ENCODE data around the gene MYCBP. TPM values are rescaled to one million over a fixed set of nuclear protein-coding genes. Genes with fewer than 3 reads are reported as not detected.
"Not testable (repeated sequence)": the region's sequence is repeated elsewhere in the genome, so short reads cannot be mapped to it uniquely, and the experiment has no call there.

MYCBP gene
- total RNA-seq, 2 donors from 2014 or later, result 34.6 to 38.1 TPM

DNA sequence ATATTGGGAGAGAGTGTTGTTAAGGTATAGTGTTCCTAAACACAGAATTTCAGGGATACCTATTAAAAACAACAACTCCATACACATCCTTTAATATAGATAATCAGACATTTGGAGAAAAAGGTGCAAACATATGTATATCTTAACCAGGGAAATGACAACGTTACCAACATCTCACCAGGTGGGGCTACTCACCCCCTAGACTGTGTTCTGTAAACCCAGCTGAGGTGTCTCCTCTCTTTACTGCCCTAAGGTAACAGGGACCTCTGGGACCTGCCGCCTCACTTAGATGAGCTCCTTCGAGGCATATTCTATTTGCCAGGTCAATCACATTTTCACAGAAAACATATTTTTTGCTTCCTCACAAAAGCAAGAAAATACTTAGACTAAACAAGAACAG, 26.9 kb downstream of the MYCBP start:
- Mint-ChIP-seq H3K4me3 (no peak overlapping the region), H3K4me1 (peaks cover 6% of the 10 kb centered on the region), H3K27me3 (ENCODE audit: insufficient read depth) (no peaks in the 10 kb centered on the region), H3K9me3 (peaks cover 1% of the 10 kb centered on the region), H3K27ac (no peak overlapping the region), H3K36me3 (ENCODE audit: low read depth) (peaks cover 61% of the 10 kb centered on the region)
- Histone ChIP-seq H3K27me3 (ENCODE audit: control insufficient read depth, insufficient read depth, low read length, poor library complexity, severe bottlenecking) (no peaks in the 10 kb centered on the region), H3K4me1 (ENCODE audit: control insufficient read depth, insufficient read depth, low read length) (no peaks in the 10 kb centered on the region), H3K9ac (ENCODE audit: extremely low read depth, low read length, poor library complexity, severe bottlenecking) (no peak overlapping the region), H3K4me3 (ENCODE audit: low read length) (no peak overlapping the region), H3K36me3 (ENCODE audit: control insufficient read depth, insufficient read depth, low read length) (peaks cover 77% of the 10 kb centered on the region), H3K27ac (ENCODE audit: low read depth, low read length) (no peak overlapping the region), H3K9me3 (ENCODE audit: control insufficient read depth, low read length) (peaks cover 7% of the 10 kb centered on the region)
- TF ChIP-seq, protein P1, sequence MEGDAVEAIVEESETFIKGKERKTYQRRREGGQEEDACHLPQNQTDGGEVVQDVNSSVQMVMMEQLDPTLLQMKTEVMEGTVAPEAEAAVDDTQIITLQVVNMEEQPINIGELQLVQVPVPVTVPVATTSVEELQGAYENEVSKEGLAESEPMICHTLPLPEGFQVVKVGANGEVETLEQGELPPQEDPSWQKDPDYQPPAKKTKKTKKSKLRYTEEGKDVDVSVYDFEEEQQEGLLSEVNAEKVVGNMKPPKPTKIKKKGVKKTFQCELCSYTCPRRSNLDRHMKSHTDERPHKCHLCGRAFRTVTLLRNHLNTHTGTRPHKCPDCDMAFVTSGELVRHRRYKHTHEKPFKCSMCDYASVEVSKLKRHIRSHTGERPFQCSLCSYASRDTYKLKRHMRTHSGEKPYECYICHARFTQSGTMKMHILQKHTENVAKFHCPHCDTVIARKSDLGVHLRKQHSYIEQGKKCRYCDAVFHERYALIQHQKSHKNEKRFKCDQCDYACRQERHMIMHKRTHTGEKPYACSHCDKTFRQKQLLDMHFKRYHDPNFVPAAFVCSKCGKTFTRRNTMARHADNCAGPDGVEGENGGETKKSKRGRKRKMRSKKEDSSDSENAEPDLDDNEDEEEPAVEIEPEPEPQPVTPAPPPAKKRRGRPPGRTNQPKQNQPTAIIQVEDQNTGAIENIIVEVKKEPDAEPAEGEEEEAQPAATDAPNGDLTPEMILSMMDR (conservative IDR thresholded peaks at IDR 0.05), result no peak
- DNase-seq, result no peak
- WGBS, 2 experiments (ENCODE audit: insufficient coverage in 1 of 2, insufficient read length in 1 of 2), result 93 to 100% methylated on average over 3 of the region's 3 CpGs

DNA sequence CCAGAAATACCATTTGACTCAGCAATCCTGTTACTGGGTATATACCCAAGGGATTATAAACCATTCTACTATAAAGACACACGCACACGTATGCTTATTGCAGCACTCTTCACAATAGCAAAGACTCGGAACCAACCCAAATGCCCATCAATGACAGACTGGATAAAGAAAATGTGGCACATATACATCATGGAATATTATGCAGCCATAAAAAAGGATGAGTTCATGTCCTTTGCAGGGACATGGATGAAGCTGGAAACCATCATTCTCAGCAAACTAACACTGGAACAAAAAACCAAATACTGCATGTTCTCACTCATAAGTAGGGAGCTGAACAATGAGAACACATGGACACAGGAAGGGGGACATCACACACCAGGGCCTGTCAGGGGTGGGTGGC, 28.1 kb downstream of the MYCBP start:
- not testable (repeated sequence) for H3K4me3 Mint-ChIP-seq; H3K4me1 ChIP-seq (ENCODE audit: control insufficient read depth, insufficient read depth, low read length); H3K9me3 ChIP-seq (ENCODE audit: control insufficient read depth, low read length); H3K9me3 Mint-ChIP-seq; H3K27ac Mint-ChIP-seq; H3K27me3 ChIP-seq (ENCODE audit: control insufficient read depth, insufficient read depth, low read length, poor library complexity, severe bottlenecking); H3K9ac ChIP-seq (ENCODE audit: extremely low read depth, low read length, poor library complexity, severe bottlenecking); H3K4me1 Mint-ChIP-seq; DNase-seq; H3K4me3 ChIP-seq (ENCODE audit: low read length); H3K27ac ChIP-seq (ENCODE audit: low read depth, low read length); H3K27me3 Mint-ChIP-seq (ENCODE audit: insufficient read depth)
- H3K36me3 ChIP-seq (ENCODE audit: control insufficient read depth, insufficient read depth, low read length), result peaks cover 72% of the 10 kb centered on the region
- H3K36me3 Mint-ChIP-seq (ENCODE audit: low read depth), result peaks cover 58% of the 10 kb centered on the region
- 90 to 100% methylated on average over 2 to 3 of the region's 3 CpGs for WGBS, 2 experiments (ENCODE audit: insufficient coverage in 1 of 2, insufficient read length in 1 of 2)

DNA sequence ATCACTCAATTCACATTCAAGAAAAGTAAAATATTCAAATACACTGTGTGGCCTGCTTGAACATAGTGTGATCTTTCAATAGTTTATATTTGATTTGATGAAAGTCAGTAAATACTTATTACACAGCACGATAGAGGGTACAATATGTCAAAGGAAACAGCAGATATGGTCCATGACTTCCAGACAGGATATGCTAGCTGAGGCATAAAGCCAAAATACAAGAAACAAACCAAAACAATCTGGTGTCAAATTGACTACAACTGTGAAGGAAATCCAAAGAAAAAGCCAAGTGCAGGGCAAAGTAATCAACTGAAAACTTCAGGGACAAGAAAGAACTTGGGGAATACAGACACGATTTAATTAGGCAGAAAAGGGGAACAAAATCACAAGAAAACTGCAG, 32.9 kb downstream of the MYCBP start:
- H3K9ac ChIP-seq (ENCODE audit: extremely low read depth, low read length, poor library complexity, severe bottlenecking), result no peak overlapping the region
- DNase-seq, result no peak
- peaks cover 2% of the 10 kb centered on the region for H3K9me3 ChIP-seq (ENCODE audit: control insufficient read depth, low read length)
- H3K4me3 Mint-ChIP-seq, result no peak overlapping the region
- H3K27me3 Mint-ChIP-seq (ENCODE audit: insufficient read depth), result no peaks in the 10 kb centered on the region
- H3K27me3 ChIP-seq (ENCODE audit: control insufficient read depth, insufficient read depth, low read length, poor library complexity, severe bottlenecking), result no peaks in the 10 kb centered on the region
- no peak overlapping the region for H3K27ac Mint-ChIP-seq
- 90 to 95% methylated on average over 2 of the region's 2 CpGs for WGBS, 2 experiments (ENCODE audit: insufficient coverage in 1 of 2, insufficient read length in 1 of 2)
- H3K4me1 Mint-ChIP-seq, result peaks cover 6% of the 10 kb centered on the region
- H3K9me3 Mint-ChIP-seq, result peaks cover 1% of the 10 kb centered on the region
- H3K27ac ChIP-seq (ENCODE audit: low read depth, low read length), result no peak overlapping the region
- no peak overlapping the region for H3K4me3 ChIP-seq (ENCODE audit: low read length)
- H3K4me1 ChIP-seq (ENCODE audit: control insufficient read depth, insufficient read depth, low read length), result no peaks in the 10 kb centered on the region
- TF ChIP-seq, protein P1 (conservative IDR thresholded peaks at IDR 0.05), result no peak
- H3K36me3 Mint-ChIP-seq (ENCODE audit: low read depth), result peaks cover 48% of the 10 kb centered on the region
- H3K36me3 ChIP-seq (ENCODE audit: control insufficient read depth, insufficient read depth, low read length), result peaks cover 53% of the 10 kb centered on the region

DNA sequence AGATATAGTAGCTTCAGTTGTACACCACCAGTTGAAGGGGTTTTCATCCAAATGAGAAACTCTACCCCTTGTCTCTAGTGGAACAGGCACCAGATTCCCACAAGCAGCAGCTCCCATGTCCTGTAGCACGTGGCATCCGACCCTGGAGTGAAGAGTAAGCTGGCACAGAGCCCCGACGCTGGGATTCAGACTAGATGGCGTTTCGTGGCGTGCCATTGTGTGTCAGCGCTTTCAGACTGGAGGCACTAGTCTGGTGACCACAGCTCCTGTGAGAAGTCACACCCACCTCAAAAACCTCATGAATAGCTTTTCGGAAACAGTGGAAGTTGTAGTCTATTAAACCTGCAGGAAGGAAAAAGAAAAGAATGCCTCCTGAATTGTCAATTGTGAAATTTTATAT, 33.8 kb downstream of the MYCBP start:
- WGBS, 2 experiments (ENCODE audit: insufficient coverage in 1 of 2, insufficient read length in 1 of 2), result 93 to 97% methylated on average over 8 to 9 of the region's 9 CpGs
- H3K27ac Mint-ChIP-seq, result no peak overlapping the region

DNA sequence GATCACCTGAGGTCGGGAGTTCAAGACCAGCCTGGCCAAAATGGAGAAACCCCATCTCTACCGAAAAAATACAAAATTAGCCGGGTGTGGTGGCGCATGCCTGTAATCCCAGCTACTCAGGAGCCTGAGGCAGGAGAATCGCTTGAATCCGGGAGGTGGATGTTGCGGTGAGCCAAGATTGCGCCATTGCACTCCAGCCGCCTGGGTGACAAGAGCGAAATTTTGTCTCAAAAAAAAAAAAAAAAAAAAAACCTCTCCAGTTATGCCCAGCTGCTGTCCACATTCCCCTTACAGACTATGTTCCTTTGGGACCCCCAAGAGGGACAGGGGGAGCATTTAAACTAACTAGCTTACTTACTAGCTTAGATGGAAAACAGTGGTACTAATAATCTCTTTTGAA, 36.8 kb downstream of the MYCBP start:
- peaks cover 22% of the 10 kb centered on the region for H3K36me3 Mint-ChIP-seq (ENCODE audit: low read depth)
- H3K27me3 Mint-ChIP-seq (ENCODE audit: insufficient read depth); H3K4me1 Mint-ChIP-seq; H3K4me1 ChIP-seq (ENCODE audit: control insufficient read depth, insufficient read depth, low read length); H3K9me3 ChIP-seq (ENCODE audit: control insufficient read depth, low read length); H3K27ac Mint-ChIP-seq; H3K4me3 ChIP-seq (ENCODE audit: low read length); H3K27ac ChIP-seq (ENCODE audit: low read depth, low read length); DNase-seq; H3K27me3 ChIP-seq (ENCODE audit: control insufficient read depth, insufficient read depth, low read length, poor library complexity, severe bottlenecking); H3K9ac ChIP-seq (ENCODE audit: extremely low read depth, low read length, poor library complexity, severe bottlenecking); H3K4me3 Mint-ChIP-seq; H3K9me3 Mint-ChIP-seq: not testable (repeated sequence)
- peaks cover 27% of the 10 kb centered on the region for H3K36me3 ChIP-seq (ENCODE audit: control insufficient read depth, insufficient read depth, low read length)
- WGBS, 2 experiments (ENCODE audit: insufficient coverage in 1 of 2, insufficient read length in 1 of 2), result 83 to 94% methylated on average over 4 to 10 of the region's 10 CpGs

More for the DNA sequence above, 33.8 kb downstream of the MYCBP start:
- Mint-ChIP-seq H3K4me3 (no peak overlapping the region), H3K27me3 (ENCODE audit: insufficient read depth) (no peaks in the 10 kb centered on the region), H3K36me3 (ENCODE audit: low read depth) (peaks cover 40% of the 10 kb centered on the region), H3K9me3 (no peaks in the 10 kb centered on the region), H3K4me1 (peaks cover 2% of the 10 kb centered on the region)
- Histone ChIP-seq H3K9me3 (ENCODE audit: control insufficient read depth, low read length) (no peaks in the 10 kb centered on the region), H3K36me3 (ENCODE audit: control insufficient read depth, insufficient read depth, low read length) (peaks cover 46% of the 10 kb centered on the region), H3K4me3 (ENCODE audit: low read length) (no peak overlapping the region), H3K27me3 (ENCODE audit: control insufficient read depth, insufficient read depth, low read length, poor library complexity, severe bottlenecking) (no peaks in the 10 kb centered on the region), H3K9ac (ENCODE audit: extremely low read depth, low read length, poor library complexity, severe bottlenecking) (no peak overlapping the region), H3K4me1 (ENCODE audit: control insufficient read depth, insufficient read depth, low read length) (no peaks in the 10 kb centered on the region), H3K27ac (ENCODE audit: low read depth, low read length) (no peak overlapping the region)
- no peak for DNase-seq
- TF ChIP-seq, protein P1 (conservative IDR thresholded peaks at IDR 0.05), result no peak
